Measurements from ENCODE around the gene CWF19L2.
A peak's percentile ranks its signal among the peaks of the same experiment; 100 is the strongest.
"Not testable (repeated sequence)": the region's sequence is repeated elsewhere in the genome, so short reads cannot be mapped to it uniquely, and the experiment has no call there.

Gene CWF19L2

DNA sequence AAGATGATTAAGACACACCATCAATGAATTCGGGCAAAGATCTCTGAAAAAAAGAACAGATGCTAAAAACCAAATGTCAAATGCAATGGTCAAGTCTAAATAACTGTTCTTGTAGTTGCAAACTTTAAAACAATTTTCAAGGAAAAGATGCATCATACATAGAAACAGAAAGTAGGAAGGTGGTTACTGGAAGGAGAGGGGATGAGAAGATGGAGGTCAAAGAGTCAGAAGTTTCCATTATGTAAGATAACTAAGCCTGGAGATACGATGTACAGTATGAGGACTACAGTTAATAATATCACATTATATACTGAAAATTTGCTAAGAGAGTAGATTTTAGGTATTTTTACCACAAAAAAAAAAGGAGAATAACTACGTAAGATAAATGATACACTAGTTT lies 27.1 kb downstream of the CWF19L2 start:
- no peak for DNase-seq

- DNase-seq = peak; percentile 18
Observed at GRCh38 chr11:107427569-107428180, 29.9 kb downstream of the CWF19L2 start.

- DNase-seq = no peak
Observed at GRCh38 chr11:107413352-107413751, 44.3 kb downstream of the CWF19L2 start.

GRCh38 chr11:107408762-107409211 lies 48.8 kb downstream of the CWF19L2 start:
- DNase-seq = no peak

- DNase-seq = no peak
Observed at GRCh38 chr11:107405260-107405659, 52.4 kb downstream of the CWF19L2 start.

- DNase-seq = not testable (repeated sequence)
Observed at GRCh38 chr11:107401131-107401530, 56.5 kb downstream of the CWF19L2 start.

DNA sequence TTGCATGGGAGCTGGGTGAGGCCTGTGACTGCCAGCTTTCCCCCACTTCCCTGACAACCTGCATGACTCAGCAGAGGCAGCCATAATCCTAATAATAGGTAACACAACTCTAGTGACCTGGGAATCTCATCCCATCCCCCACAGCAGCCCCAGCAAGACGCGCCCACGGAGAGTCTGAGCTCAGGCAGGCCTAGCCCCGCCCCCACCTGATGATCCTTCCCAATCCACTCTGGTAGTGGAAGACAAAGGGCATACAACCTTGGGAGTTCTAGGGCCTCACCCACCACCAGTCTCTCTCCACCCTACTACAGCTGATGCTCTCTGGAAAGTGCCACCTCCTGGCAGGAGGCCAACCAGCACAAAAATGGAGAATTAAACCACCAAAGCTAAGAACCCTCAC lies 60.3 kb downstream of the CWF19L2 start:
- no peak for DNase-seq

GRCh38 chr11:107392611-107393010 lies 65.0 kb downstream of the CWF19L2 start:
- peak; percentile 3 for DNase-seq

DNA sequence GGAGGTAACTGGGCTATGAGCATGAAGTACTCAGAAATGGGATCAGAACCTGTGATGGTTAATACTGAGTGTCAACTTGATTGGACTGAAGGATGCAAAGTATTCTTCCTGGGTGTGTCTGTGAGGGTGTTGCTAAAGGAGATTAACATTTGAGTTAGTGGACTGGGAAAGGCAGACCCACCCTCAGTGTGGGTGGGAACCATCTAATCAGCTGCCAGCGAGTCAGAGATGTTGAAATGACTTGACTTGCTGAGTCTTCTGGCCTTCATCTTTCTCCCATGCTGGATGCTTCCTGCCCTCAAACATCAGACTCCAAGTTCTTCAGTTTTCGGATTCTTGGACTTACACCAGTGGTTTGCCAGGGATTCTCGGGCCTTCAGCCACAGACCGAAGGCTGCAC lies 66.9 kb downstream of the CWF19L2 start:
- not testable (repeated sequence) for DNase-seq

DNA sequence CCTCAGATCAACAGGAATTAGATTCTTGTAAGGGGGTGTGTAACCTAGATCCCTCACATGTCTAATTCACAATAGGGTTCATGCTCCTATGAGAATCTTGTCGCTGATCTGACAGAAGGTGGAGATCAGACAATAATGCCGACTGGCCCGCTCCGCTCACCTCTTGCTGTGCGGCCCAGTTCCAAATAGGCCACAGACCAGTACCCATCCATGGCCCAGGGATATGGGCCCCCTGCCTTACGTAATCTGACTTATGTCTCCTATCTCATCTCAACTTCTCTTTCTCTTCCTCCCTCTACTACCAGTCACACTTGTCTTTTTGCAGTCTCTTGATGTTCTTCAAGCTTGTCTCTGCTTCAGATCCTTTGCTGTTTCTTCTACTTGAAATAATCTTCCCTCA lies 70.0 kb downstream of the CWF19L2 start:
- DNase-seq = no peak

GRCh38 chr11:107385361-107385981 lies 72.2 kb downstream of the CWF19L2 start:
- DNase-seq = peak; percentile 53

- no peak for DNase-seq
Observed at GRCh38 chr11:107384144-107384852, 73.3 kb downstream of the CWF19L2 start.

GRCh38 chr11:107372439-107372838 lies 85.2 kb downstream of the CWF19L2 start:
- no peak for DNase-seq

- peak; percentile 39 for DNase-seq
Observed at GRCh38 chr11:107370390-107370789, 87.2 kb downstream of the CWF19L2 start.

DNA sequence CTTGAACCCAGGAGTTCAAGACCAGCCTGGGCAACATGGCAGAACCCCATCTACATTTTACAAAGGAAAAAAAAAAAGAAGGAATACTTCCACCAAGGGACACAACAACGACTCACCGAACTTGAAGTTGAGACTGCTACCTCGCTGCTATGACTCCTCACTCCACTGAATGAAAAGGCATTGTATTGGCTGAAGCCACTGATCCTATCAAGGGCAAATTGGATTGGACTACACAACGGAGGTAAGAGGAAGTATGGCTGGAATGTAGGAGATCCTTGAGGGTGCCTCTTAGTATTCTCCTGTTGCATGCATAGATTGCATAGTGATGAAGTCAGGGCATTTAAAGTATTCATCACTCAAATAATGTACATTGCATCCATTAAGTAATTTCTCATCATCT lies 97.9 kb downstream of the CWF19L2 start:
- peak; percentile 30 for DNase-seq

DNA sequence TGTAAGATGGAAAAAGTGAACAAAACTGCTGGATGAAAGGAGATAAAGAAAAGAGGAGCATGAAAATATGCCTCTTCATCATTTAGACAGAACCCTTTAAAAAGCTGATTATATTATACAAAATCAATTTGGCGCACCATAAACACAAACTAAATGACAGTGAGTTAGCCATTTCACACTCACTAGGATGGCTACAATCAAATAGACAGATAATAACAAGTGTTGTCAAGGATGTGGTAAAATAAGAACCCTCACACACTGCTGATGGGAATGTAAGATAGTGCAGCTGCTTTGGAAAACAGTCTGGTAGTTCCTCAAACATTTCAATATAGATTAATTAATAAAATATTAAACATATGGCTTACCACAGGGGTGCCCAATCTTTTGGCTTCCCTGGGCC lies 99.7 kb downstream of the CWF19L2 start:
- no peak for DNase-seq

- no peak for DNase-seq
Observed at GRCh38 chr11:107354780-107355179, 102.8 kb downstream of the CWF19L2 start.

DNA sequence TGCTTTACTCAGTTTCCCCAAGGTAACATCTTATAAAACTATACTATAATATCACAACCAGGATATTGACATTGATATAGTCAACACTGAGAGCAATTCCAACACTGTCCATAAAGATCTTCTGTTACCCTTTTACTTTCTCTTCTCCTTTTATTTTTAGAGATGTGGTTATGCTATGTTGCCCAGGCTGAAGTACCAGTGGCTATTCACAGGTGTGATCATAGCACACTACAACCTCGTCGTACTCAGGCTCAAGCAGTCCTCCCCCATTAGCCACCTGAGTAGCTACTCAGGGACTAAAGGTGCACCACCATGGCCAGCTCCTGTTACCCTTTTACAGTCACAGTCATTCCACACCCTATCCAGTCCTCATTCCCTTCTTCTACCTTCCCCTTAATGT lies 119.7 kb downstream of the CWF19L2 start:
- DNase-seq = no peak

- no peak for DNase-seq
Observed at GRCh38 chr11:107331728-107332127, 125.9 kb downstream of the CWF19L2 start.

- DNase-seq = no peak
Observed at GRCh38 chr11:107329164-107329563, 128.5 kb downstream of the CWF19L2 start.

DNA sequence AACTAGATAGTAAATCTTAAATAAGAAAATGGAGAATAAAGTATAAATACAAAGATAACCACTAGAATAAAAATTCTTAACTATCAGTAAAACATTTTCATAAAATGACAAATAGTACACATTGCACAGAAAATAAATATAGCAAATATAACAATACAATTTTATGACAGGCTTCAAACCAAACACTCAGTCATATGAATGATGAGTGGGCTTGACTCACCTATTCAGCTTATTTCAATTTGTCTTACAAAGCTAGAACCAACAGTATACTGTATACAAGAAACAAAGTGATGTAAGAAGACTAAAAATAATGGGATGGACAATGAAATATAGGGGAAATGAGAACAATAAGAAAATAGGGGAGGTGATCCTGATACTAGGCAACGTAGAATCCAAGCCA lies 141.2 kb downstream of the CWF19L2 start:
- no peak for DNase-seq

- no peak for DNase-seq
Observed at GRCh38 chr11:107307991-107308390, 149.6 kb downstream of the CWF19L2 start.

GRCh38 chr11:107301878-107302277 lies 155.7 kb downstream of the CWF19L2 start:
- no peak for DNase-seq

- no peak for DNase-seq
Observed at GRCh38 chr11:107293677-107294344, 163.8 kb downstream of the CWF19L2 start.
